Stimulated activated CD4-positive, alpha-beta T cell treated with anti-CD3 and anti-CD28 coated beads, Interleukin-4, amount 100 ng/mL, for 1 hour (primary cell): ENCODE results near the gene PRLHR.

ENCODE experiments used
- DNase-seq: peaks from one replicate; pipeline ENCODE4 v3.0.0-alpha.2; 2020

Gene PRLHR

GRCh38 chr10:118557946-118558345 is 37.5 kb downstream of the PRLHR start:
- DNase-seq, result no peak

DNA sequence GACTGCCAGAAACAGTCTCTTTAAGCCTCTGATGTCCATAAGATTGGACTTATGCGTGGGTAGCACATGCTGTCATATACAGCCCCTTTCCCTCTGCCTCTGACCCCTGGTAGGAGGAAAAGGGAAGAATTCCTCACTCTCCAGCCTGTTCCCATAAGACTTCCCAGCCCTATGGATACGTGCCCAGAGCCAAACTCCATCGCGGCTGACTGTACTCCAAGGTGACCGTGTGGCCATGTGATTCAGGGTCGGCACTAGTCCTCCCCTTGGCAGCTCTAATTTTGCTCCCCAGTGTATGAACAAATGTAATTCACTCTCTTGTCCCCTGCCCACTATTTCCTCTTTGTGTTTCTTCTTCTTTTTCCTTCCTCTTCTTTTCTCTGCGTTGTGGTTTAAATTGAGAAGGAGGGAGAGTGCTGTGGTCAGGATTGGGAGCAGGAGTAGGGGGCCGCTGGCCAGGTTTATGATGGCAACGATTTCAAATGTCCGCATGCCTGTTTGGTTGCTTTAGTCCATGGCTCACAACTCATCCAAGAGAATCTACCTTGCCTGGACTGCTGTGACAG is 43.8 kb downstream of the PRLHR start:
- no peak for DNase-seq

GRCh38 chr10:118547282-118547681 is 48.2 kb downstream of the PRLHR start:
- no peak for DNase-seq

DNA sequence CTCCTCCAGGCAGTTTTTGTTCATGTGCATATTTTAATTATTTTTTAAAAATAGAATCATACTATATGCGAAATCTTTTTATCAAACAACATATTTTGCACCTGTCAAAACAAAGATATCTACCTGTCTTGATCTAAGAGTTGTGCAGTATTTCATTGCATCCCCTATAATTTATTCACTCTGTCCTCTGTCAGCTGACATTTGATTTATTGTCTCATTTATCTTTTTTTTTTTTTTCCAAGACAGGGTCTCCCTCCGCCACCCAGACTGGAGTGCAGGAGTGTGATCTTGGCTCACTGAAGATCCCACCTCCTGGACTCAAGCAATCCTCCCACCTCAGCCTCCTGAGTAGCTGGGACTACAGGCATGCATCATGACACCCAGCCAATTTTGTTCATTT is 49.0 kb downstream of the PRLHR start:
- no peak for DNase-seq

- DNase-seq, result no peak
These were observed 50.1 kb downstream of the PRLHR start for GRCh38 chr10:118545381-118545780.

- DNase-seq, result no peak
These were observed 51.0 kb downstream of the PRLHR start for GRCh38 chr10:118544401-118544948.

GRCh38 chr10:118543714-118544400 is 51.6 kb downstream of the PRLHR start:
- DNase-seq, result peak; percentile 47

DNA sequence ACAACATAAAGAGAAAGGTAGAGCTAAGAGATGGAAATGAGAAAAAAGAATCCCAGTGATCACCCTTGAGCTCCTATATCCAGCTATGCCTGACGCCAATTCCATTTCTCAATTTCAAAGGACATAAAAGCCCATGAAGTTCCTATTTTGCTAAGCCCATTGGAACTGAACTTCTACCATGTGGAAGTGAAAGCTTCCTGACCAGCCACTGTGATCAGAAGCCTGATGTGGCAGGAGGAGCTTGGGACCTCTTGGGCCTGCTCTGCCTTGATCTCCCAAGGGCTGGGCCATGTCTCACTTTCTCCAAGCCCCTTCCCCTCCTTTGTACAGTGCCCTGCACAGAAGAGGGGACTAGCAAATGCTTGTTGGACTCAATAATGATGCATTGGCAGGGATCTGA is 52.7 kb downstream of the PRLHR start:
- DNase-seq, result no peak

DNA sequence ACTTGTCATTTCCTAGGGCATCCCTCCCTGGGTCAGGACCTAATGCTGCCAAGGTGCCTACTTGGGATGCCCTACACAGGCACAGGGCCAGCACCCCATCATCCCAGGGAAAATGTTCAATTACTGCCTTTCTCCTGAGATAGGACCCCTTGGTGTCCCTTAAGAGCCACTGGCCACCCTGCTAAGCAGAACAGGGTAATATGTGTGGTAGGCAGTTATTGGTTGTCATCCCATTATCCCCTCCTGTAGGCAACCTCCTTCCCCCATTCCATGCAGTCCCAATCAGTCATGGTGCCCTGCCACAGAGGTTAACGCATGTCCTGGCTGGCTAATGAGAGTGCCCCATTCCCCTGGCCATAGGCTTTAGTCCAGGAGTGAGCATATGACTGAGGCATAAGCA is 53.2 kb downstream of the PRLHR start:
- DNase-seq, result no peak

DNA sequence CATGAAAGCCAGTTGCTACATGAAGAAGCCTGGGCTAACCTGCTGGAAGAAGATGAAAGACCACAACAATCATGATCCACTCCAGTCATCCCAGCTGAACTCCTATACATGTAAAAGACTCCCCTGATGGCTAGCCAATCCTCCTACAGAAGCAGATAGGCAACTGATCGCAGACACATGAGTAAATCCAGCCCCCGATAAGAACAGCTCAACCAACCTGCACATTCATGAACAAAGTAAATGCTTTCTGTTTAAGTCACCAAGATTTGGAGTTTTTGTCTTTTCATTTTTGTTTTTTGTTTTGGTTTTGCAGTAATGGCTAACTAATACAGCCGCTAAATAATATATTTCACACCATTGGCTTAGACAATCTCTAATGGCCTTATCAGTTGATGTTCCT is 53.7 kb downstream of the PRLHR start:
- no peak for DNase-seq
